Measurements from ENCODE around the gene HMGB1.

DNA sequence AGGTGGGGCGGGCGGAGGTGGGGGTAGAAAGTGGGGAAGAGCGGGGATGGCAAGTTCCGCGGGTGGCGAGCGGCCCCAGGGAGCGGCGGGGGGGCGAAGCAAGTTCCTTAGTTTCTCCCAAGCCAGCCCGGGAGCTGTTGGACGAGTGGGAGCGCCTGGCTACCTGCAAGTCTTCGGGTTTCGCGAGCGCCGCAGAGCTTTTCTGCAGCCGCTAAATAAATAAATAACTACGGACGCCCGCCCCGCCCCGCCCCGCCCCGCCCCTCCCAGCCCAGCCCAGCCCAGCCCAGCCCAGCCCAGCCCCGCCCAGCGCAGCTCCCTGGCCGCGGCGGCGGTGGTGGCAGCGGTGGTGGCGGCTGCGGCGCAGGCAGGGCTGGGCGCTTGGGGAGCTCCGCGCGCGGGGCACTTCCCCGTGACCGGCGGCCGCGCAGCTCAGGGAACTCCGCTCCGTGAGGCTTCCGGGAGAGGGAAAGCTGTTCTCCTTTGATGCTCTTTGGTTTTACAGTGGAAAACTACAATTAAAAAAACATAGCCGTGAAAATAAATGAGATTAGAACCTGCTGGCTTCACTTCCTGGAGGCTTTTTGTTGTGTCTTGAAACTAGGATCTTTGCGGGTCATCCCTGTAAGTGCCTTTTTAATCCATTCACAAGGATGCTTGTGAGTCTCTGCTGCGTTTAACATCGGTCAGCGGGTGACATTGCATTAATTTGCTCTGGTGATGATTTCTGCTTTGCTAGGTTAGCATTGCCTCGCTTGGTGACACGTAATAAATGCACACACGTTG, 43.5 kb downstream of the HMGB1 start, which contains the start of gene UBE2L5:
- no peak for TF ChIP-seq POLR2A (IDR thresholded peaks at IDR 0.05; ENCODE audit: low read length)
- no peak for TF ChIP-seq GATA1 (IDR thresholded peaks at IDR 0.05; ENCODE audit: low read depth, low read length)

Data from erythroblast (primary cell).